ENCODE results near the gene SH3D19. TPM values are rescaled to one million over a fixed set of nuclear protein-coding genes. Genes with fewer than 3 reads are reported as not detected.

SH3D19 gene
- total RNA-seq, 4 donors from 2014 or later, result 159 to 295 (median 224) TPM

DNA sequence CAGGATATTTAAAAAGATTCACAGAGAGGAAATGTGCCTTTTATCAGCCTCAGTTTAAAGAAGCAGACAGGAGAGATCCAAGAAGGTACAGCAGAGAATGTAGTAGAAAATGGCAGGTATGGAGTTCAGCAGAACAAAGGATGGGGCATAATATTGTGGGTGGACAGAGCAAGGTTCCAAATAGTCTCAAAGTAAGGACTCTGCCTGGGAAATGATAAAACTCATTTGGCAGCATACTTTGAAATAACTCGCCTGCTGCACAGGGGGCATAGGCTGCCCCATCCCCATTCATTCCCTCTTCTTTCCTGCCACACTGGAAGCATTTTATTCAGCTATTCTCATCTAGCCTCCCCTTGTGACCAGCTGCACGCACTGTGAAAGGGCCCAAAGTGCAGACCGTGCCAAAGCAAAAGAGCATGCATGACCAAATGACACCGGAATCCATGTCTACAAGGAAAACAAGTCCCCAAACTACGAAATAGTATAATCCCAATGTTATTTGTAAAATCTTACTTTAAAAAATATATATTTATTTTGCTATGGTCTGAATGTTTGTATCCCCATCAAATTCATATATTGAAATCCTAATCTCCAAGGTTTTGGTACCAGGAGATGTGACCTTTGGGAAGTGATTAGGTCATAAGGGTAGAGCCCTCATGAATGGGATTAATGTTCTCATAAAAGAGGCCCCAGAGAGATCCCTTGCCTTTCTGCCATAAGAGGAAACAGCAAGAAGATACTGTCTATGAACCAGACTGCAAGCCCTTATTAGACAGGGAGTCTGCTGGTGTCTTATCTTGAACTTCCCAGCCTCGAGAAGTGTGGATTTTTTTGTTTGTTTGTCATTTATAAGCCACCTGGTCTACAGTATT, 125.8 kb downstream of the SH3D19 start:
- no peak for DNase-seq
- Histone ChIP-seq H3K9me3 (no peaks in the 10 kb centered on the region), H3K36me3 (no peaks in the 10 kb centered on the region), H3K27ac (peak overlapping the region; percentile 18 to 54 (median 32)), H3K4me3 (no peak overlapping the region), H3K27me3 (no peaks in the 10 kb centered on the region), H3K4me1 (peaks cover 0 to 25% (median 0%) of the 10 kb centered on the region in 4 donors)
- TF ChIP-seq, protein P1, sequence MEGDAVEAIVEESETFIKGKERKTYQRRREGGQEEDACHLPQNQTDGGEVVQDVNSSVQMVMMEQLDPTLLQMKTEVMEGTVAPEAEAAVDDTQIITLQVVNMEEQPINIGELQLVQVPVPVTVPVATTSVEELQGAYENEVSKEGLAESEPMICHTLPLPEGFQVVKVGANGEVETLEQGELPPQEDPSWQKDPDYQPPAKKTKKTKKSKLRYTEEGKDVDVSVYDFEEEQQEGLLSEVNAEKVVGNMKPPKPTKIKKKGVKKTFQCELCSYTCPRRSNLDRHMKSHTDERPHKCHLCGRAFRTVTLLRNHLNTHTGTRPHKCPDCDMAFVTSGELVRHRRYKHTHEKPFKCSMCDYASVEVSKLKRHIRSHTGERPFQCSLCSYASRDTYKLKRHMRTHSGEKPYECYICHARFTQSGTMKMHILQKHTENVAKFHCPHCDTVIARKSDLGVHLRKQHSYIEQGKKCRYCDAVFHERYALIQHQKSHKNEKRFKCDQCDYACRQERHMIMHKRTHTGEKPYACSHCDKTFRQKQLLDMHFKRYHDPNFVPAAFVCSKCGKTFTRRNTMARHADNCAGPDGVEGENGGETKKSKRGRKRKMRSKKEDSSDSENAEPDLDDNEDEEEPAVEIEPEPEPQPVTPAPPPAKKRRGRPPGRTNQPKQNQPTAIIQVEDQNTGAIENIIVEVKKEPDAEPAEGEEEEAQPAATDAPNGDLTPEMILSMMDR (IDR thresholded peaks at IDR 0.05), result no peak
- no peak for TF ChIP-seq POLR2A (IDR thresholded peaks at IDR 0.05)

DNA sequence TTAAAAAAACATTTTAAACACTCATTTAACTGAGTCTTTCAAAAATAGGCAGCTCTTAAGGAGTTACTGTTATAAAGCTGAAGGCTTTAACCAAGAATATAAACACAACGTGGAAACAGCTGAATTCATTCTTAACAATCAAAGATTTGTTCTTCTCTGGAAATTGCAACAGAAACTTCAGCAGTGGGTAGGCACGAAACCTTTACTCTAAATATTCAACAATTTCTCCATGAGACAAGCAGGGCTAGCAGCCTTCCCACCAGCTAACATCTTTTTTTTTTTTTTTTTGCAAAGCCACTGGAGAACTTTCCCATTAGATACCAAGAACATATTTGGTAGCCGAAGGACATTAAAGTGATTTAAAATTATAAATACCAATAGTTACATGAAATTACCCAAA, 126.7 kb downstream of the SH3D19 start:
- H3K4me1 ChIP-seq, result peaks cover 0 to 21% (median 0%) of the 10 kb centered on the region in 4 donors

DNA sequence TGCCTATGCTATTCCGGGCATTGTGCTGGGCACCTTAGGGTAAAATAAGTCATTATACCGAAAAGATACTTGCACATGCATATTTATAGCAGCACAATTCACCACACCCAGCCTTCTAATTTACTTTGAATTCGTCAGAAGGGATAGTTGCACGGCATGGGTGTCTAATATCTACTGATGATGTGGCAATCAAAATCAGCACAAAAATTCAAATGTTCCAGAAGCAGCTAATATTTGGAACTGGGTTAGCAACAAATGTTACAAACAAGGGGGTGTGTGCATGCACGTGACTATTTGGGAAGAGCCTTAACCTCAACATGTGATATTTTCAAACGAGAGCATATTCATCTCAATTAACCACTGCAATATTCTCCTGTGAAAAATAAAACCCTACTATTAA, 128.2 kb downstream of the SH3D19 start:
- Histone ChIP-seq H3K27me3 (no peaks in the 10 kb centered on the region), H3K27ac (peak overlapping the region in 1 of 4 donors; percentile 46), H3K36me3 (no peaks in the 10 kb centered on the region), H3K4me1 (peaks cover 0 to 12% (median 0%) of the 10 kb centered on the region in 4 donors), H3K9me3 (no peaks in the 10 kb centered on the region), H3K4me3 (no peak overlapping the region)
- DNase-seq, result peak in 1 of 3 donors; percentile 52
- TF ChIP-seq, protein P1 (IDR thresholded peaks at IDR 0.05), result no peak
- no peak for TF ChIP-seq POLR2A (IDR thresholded peaks at IDR 0.05)

More for the DNA sequence above, 126.7 kb downstream of the SH3D19 start:
- no peaks in the 10 kb centered on the region for H3K36me3 ChIP-seq
- no peak for TF ChIP-seq POLR2A (IDR thresholded peaks at IDR 0.05)
- TF ChIP-seq, protein P1 (IDR thresholded peaks at IDR 0.05), result no peak
- H3K27ac ChIP-seq, result peak overlapping the region in 3 of 4 donors; percentile 29 to 54 (median 34)
- H3K4me3 ChIP-seq, result no peak overlapping the region
- no peaks in the 10 kb centered on the region for H3K9me3 ChIP-seq
- no peak for DNase-seq
- no peaks in the 10 kb centered on the region for H3K27me3 ChIP-seq

DNA sequence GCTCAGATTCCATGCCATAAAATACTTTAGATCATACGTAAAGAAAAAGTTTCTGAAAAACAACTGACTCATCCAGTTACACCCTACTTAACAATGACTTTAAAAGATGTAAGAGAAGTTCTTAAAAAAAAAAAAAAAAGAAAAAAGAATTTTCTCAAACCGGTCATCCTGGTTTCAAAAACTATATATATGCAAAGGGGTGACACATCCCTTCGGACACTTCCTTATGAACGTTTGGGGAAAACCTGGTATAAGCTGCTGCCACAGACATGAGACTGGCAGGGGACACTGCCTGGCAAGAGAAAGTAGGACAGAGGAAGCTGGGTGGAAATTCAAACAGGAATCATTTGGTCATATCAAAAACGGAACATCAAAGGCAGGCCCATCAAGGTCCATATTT, 129.6 kb downstream of the SH3D19 start:
- H3K27ac ChIP-seq, result peak overlapping the region in 1 of 4 donors; percentile 5
- no peak for DNase-seq
- H3K36me3 ChIP-seq, result no peaks in the 10 kb centered on the region
- no peak overlapping the region for H3K4me3 ChIP-seq
- H3K27me3 ChIP-seq, result no peaks in the 10 kb centered on the region
- TF ChIP-seq, protein P1 (IDR thresholded peaks at IDR 0.05), result no peak
- no peak for TF ChIP-seq POLR2A (IDR thresholded peaks at IDR 0.05)
- peaks cover 0 to 12% (median 0%) of the 10 kb centered on the region in 4 donors for H3K4me1 ChIP-seq
- peaks cover 0 to under 1% (median 0%) of the 10 kb centered on the region in 4 donors for H3K9me3 ChIP-seq

DNA sequence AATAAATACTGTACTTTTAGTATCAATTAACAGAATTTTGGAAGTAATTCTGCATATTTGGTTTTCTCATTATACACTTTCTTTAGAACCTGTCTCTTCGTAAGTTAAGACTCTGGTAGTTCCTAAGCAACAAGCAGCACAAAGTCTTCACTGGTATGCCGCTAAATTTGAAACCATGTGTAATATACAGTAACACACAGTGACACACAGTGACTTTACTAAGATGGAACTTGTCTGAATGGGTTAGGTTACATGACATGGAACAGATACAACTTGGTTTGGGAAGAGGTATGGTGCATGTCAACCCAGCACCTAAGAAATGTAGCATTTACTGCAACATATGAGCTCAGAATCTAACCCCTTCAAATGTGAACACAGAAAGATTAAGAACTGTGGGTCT, 132.0 kb downstream of the SH3D19 start:
- H3K9me3 ChIP-seq, result peaks cover 0 to 2% (median 0%) of the 10 kb centered on the region in 4 donors
- DNase-seq, result no peak
- no peaks in the 10 kb centered on the region for H3K36me3 ChIP-seq
- no peak overlapping the region for H3K27ac ChIP-seq
- TF ChIP-seq, protein P1 (IDR thresholded peaks at IDR 0.05), result no peak
- H3K4me1 ChIP-seq, result peaks cover 0 to 12% (median 0%) of the 10 kb centered on the region in 4 donors
- no peak overlapping the region for H3K4me3 ChIP-seq
- no peaks in the 10 kb centered on the region for H3K27me3 ChIP-seq

Measured in Peyer's patch (tissue), 4 donors.